NCI-H187 treated with DMSO at 0.1 percent for 48 hours (cell line): ENCODE measurements around the gene ARF3.
"Not testable (repeated sequence)": the region's sequence is repeated elsewhere in the genome, so short reads cannot be mapped to it uniquely, and the experiment has no call there.

ENCODE experiments used
- DNase-seq: peaks from one replicate; lab custom pipeline; 2025; lab: John Stamatoyannopoulos, UW

The ARF3 gene

DNA sequence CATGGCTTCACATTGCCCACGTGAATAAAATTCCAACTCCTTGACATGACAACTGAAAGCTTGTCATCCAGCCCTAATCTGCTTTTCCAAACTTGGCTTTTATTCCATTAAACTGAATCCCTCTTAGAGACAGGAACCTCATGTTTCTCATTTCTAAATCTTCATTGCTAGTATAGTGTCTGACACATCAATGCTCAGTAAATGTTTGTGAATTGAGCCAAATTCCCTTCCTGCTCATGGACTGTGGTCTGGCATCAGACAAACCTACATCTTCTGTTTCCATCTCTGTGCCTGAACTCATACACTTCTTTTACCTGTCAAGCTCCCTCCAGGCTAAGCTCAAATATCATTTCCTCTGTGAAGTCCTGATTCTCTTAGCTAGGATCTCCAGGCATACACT is 27.7 kb downstream of the ARF3 start:
- no peak for DNase-seq

DNA sequence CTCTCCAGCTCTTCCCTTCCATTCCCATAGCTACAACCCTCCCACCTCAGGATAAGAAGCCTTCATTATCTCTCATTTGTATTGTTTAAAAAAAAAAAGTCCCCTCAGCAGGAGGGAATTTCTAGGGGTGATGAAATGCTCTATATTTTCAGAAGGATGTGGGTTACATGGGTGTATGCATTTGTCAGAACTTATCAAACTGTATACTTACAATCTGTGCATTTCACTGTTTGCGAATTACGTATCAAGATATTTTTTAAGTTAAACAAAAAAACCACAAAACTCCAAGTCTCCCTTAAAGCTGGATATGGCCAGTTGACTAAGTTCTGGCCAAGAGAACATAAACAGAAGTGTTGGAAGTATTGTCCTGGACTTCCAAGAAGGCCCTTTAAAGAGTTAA is 30.0 kb downstream of the ARF3 start:
- no peak for DNase-seq

DNA sequence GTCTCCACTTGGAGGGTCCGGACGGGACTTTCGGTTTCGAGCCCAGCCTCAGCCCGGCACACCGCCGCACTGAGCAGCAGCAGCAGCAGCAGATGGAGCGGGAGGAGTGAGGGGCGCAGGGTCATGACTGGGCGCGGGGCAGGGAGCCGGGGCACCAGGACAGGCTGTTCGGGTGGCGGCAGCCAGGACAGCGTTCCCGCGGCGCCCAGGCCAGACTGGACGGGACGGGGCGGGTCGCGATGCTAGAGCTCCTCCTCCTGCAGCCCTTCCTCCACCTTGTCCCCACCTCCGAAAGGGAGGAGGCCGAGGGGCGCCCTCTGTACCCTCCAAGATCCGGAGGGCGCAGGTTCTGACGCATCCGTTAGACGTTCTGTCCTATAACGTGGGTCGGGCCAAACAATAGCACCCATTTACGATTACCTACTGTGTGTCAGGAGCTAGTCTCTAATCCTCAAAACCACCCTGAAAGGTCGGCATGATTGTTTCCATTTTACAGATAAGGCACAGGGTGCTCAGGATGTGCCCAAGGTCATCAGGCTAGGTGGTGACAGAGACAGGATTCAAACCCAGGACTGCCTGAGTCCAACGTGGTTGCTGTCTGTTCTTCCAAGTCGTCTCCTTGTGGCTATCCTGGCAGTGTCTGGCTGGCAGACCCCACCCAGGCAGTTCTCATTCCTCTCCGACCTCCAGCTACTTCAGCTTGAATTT is 31.8 kb downstream of the ARF3 start, which contains the start of gene FKBP11:
FKBP11 (minus strand) TSS at position 189 of the 708 bp plus-strand sequence; CDS start at position 125, 64 bp downstream.
- no peak for DNase-seq

- DNase-seq, result no peak
Observed at GRCh38 chr12:48924617-48925303, 32.5 kb downstream of the ARF3 start.

- DNase-seq, result no peak
Observed at GRCh38 chr12:48923117-48923516, 34.2 kb downstream of the ARF3 start.

DNA sequence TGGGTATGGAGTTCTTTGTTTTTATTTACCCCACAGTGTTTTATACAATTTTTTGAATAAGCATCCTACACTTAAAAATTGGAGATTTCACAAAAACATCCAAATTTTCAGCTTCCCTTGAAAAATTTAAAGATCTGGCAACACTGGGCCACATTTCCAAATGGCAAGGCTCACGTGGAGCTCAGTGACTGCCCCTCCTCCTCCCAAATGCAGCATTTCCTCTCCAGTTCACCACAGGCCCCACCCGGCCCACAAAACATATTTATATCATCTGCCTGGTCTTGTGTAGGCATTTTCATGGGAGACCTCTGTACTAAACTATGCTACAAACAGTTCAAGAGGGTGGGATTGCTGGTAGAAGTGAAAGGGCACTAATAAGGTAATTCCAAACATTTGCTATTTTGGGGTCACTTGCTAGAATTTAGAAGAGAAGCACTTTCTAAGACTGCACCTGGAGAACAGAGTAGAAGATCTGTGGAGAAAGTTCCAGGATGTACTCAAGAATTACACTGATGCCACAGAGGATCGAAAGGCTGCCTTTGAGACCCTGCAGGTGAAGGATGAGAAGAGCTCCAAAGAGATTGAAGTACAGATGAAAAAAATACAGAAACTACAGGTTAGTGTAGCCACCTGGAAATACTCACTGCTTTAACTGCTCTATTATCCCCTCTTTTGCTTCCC is 39.3 kb downstream of the ARF3 start:
- no peak for DNase-seq

GRCh38 chr12:48910196-48910595 is 47.1 kb downstream of the ARF3 start:
- DNase-seq, result no peak

- DNase-seq, result not testable (repeated sequence)
Observed at GRCh38 chr12:48909698-48910097, 47.6 kb downstream of the ARF3 start.

- no peak for DNase-seq
Observed at GRCh38 chr12:48907245-48907644, 50.0 kb downstream of the ARF3 start.

- DNase-seq, result peak; percentile 22
Observed at GRCh38 chr12:48903982-48904411, 53.3 kb downstream of the ARF3 start.

GRCh38 chr12:48903363-48903981 is 53.8 kb downstream of the ARF3 start:
- no peak for DNase-seq

- DNase-seq, result no peak
Observed at GRCh38 chr12:48901278-48901677, 56.0 kb downstream of the ARF3 start.

DNA sequence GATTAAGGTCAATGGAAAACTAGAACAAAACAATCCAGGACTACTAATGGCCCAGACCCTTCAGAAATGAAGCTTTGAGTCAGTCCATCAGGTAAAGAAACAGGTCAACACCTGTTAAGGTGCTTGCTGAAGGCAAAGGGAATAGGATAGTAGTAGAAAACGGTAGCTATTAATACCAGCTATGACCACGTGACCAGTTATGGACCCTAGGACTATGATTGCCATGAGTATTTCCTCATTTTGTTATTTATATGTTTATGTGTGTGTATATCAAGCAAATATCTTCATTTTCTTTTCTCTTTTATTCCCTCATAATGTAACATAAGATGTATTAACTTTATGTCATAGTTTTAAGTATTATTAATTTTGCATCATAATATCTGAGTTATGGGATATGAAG is 57.6 kb downstream of the ARF3 start:
- no peak for DNase-seq

DNA sequence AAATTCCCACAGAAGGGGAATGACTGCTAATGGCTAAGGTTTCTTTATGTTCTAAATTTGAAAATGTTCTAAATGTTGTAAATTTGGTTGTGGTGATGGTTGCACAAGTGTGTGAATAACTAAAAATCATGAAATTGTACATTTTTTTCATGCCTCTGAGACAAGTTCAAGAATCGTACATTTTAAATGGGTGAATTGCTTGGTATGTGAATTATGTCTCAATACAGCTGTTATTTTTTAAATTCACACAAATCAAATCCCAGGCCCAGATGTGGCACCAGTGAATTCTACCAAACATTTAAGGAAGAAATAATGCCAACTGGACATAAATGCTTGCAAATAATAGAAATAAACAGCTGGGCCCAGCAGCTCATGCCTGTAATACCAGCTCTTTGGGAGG is 63.0 kb downstream of the ARF3 start:
- no peak for DNase-seq

DNA sequence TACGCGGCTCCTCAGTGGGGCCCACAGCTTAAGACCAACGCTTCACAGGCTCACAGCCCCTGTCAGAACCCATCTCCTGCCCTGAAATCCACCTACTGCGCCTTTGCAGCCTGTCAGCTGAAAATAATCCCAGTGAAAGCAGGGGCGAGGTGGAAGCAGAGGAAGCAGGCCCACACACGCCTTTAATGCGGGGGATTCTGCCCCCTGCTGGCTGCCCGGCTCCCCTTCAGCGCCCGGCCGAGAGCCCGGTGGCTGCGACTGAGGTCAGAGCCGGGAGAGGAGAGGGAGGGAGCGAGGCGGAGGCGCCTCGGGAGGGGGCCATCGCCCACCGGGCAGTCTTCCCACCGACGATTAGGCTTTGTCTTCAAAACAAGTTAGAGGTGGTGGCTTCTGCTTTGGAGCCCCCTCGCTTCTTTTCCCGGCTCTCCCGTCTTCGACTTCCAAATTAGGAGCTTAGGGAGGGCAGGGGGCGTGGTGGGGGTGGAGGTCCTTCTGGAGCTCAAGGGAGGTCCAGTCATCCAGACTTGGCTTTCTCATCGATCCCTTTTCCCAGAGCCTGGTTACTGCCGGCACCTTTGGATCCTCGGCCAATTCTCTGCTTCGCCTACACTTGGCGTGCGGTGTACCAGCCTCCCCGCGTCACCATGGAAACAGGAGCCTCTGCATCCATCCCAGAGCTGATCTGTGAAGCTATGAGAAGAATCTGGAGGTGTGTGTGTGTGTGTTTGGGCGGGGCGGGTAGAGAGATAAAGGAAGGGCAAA is 66.4 kb downstream of the ARF3 start:
- DNase-seq, result peak; percentile 4

- DNase-seq, result no peak
Observed at GRCh38 chr12:48889679-48890078, 67.6 kb downstream of the ARF3 start.
